Measurements from ENCODE around the gene ERICH6.

Gene ERICH6

GRCh38 chr3:150662410-150663200 is 41.1 kb downstream of the ERICH6 start:
- no peak for DNase-seq (ENCODE audit: extremely low spot score)
- no peak for TF ChIP-seq LEF1 (IDR thresholded peaks at IDR 0.05; ENCODE audit: borderline replicate concordance)
- TF ChIP-seq HDGF (IDR thresholded peaks at IDR 0.05; ENCODE audit: borderline replicate concordance) = no peak
- no peak for TF ChIP-seq ZNF384 (IDR thresholded peaks at IDR 0.05)
- TF ChIP-seq L3MBTL2 (conservative IDR thresholded peaks at IDR 0.05) = no peak
- no peak for TF ChIP-seq BHLHE40 (IDR thresholded peaks at IDR 0.05; ENCODE audit: borderline replicate concordance)
- no peak for TF ChIP-seq FOXK2 (IDR thresholded peaks at IDR 0.05)
- CTCF ChIA-PET = no interaction called here
- POLR2A ChIA-PET = no interaction called here

GRCh38 chr3:150656316-150656715 is 47.4 kb downstream of the ERICH6 start:
- no peak for DNase-seq (ENCODE audit: extremely low spot score)
- CTCF ChIA-PET = no interaction called here
- no peak for TF ChIP-seq ARNT (IDR thresholded peaks at IDR 0.05)
- TF ChIP-seq SUZ12 (IDR thresholded peaks at IDR 0.05) = no peak
- TF ChIP-seq PKNOX1 (IDR thresholded peaks at IDR 0.05) = no peak
- TF ChIP-seq SP1 (IDR thresholded peaks at IDR 0.05) = no peak
- TF ChIP-seq L3MBTL2 (conservative IDR thresholded peaks at IDR 0.05) = no peak
- TF ChIP-seq HDGF (IDR thresholded peaks at IDR 0.05; ENCODE audit: borderline replicate concordance) = no peak
- TF ChIP-seq TARDBP (IDR thresholded peaks at IDR 0.05) = no peak
- no peak for TF ChIP-seq CTBP1 (IDR thresholded peaks at IDR 0.05; ENCODE audit: borderline replicate concordance)
- no peak for TF ChIP-seq FOXM1 (IDR thresholded peaks at IDR 0.05; ENCODE audit: borderline replicate concordance)
- TF ChIP-seq NFRKB (IDR thresholded peaks at IDR 0.05) = no peak
- TF ChIP-seq ZNF384 (IDR thresholded peaks at IDR 0.05) = no peak
- POLR2A ChIA-PET = no interaction called here

GRCh38 chr3:150653110-150653561 is 50.6 kb downstream of the ERICH6 start:
- ChIA-PET POLR2A (no interaction called here), CTCF (no interaction called here)
- TF ChIP-seq CTBP1 (IDR thresholded peaks at IDR 0.05; ENCODE audit: borderline replicate concordance) = no peak
- TF ChIP-seq FOXK2 (IDR thresholded peaks at IDR 0.05) = no peak
- TF ChIP-seq L3MBTL2 (conservative IDR thresholded peaks at IDR 0.05) = no peak
- no peak for TF ChIP-seq NFRKB (IDR thresholded peaks at IDR 0.05)
- TF ChIP-seq HDGF (IDR thresholded peaks at IDR 0.05; ENCODE audit: borderline replicate concordance) = no peak
- no peak for TF ChIP-seq TARDBP (IDR thresholded peaks at IDR 0.05)
- no peak for TF ChIP-seq SP1 (IDR thresholded peaks at IDR 0.05)
- TF ChIP-seq FOXA1 (IDR thresholded peaks at IDR 0.05) = no peak
- TF ChIP-seq ELF4 (IDR thresholded peaks at IDR 0.05) = no peak
- TF ChIP-seq BHLHE40 (IDR thresholded peaks at IDR 0.05; ENCODE audit: borderline replicate concordance) = no peak
- TF ChIP-seq FOXM1 (IDR thresholded peaks at IDR 0.05; ENCODE audit: borderline replicate concordance) = no peak
- no peak for TF ChIP-seq PKNOX1 (IDR thresholded peaks at IDR 0.05)
- TF ChIP-seq ZNF384 (IDR thresholded peaks at IDR 0.05) = no peak
- DNase-seq (ENCODE audit: extremely low spot score) = no peak

- CTCF ChIA-PET = interaction anchor here (0.5 kb wide), 1 partner anchor 190 kb away, joined by 3 read pairs; no protein-coding TSS in a partner anchor
- POLR2A ChIA-PET = interaction anchor here (0.6 kb wide), 1 partner anchor 124 kb away, joined by 4 read pairs; no protein-coding TSS in a partner anchor
- no peak for DNase-seq (ENCODE audit: extremely low spot score)
- TF ChIP-seq FOXA1 (IDR thresholded peaks at IDR 0.05) = no peak
- TF ChIP-seq TARDBP (IDR thresholded peaks at IDR 0.05) = no peak
- TF ChIP-seq BHLHE40 (IDR thresholded peaks at IDR 0.05; ENCODE audit: borderline replicate concordance) = no peak
- TF ChIP-seq LEF1 (IDR thresholded peaks at IDR 0.05; ENCODE audit: borderline replicate concordance) = no peak
- no peak for TF ChIP-seq ZNF384 (IDR thresholded peaks at IDR 0.05)
- no peak for TF ChIP-seq ELF4 (IDR thresholded peaks at IDR 0.05)
- no peak for TF ChIP-seq L3MBTL2 (conservative IDR thresholded peaks at IDR 0.05)
- TF ChIP-seq ARNT (IDR thresholded peaks at IDR 0.05) = no peak
- no peak for TF ChIP-seq PKNOX1 (IDR thresholded peaks at IDR 0.05)
- TF ChIP-seq SUZ12 (IDR thresholded peaks at IDR 0.05) = no peak
- no peak for TF ChIP-seq CTBP1 (IDR thresholded peaks at IDR 0.05; ENCODE audit: borderline replicate concordance)
- TF ChIP-seq FOXK2 (IDR thresholded peaks at IDR 0.05) = no peak
Measured at GRCh38 chr3:150640256-150640655, 63.5 kb downstream of the ERICH6 start.

GRCh38 chr3:150639262-150639661 is 64.5 kb downstream of the ERICH6 start:
- no peak for DNase-seq (ENCODE audit: extremely low spot score)
- TF ChIP-seq HDGF (IDR thresholded peaks at IDR 0.05; ENCODE audit: borderline replicate concordance) (no peak), SUZ12 (IDR thresholded peaks at IDR 0.05) (no peak)
- CTCF ChIA-PET = no interaction called here
- POLR2A ChIA-PET = no interaction called here

GRCh38 chr3:150636258-150636657 is 67.5 kb downstream of the ERICH6 start:
- DNase-seq (ENCODE audit: extremely low spot score) = no peak
- no peak for TF ChIP-seq ZNF384 (IDR thresholded peaks at IDR 0.05)
- no peak for TF ChIP-seq BHLHE40 (IDR thresholded peaks at IDR 0.05; ENCODE audit: borderline replicate concordance)
- TF ChIP-seq L3MBTL2 (conservative IDR thresholded peaks at IDR 0.05) = no peak
- no peak for TF ChIP-seq HDGF (IDR thresholded peaks at IDR 0.05; ENCODE audit: borderline replicate concordance)
- TF ChIP-seq FOXK2 (IDR thresholded peaks at IDR 0.05) = no peak
- TF ChIP-seq ELF4 (IDR thresholded peaks at IDR 0.05) = no peak
- TF ChIP-seq TARDBP (IDR thresholded peaks at IDR 0.05) = no peak
- no peak for TF ChIP-seq CTBP1 (IDR thresholded peaks at IDR 0.05; ENCODE audit: borderline replicate concordance)
- no peak for TF ChIP-seq PKNOX1 (IDR thresholded peaks at IDR 0.05)
- no peak for TF ChIP-seq NFRKB (IDR thresholded peaks at IDR 0.05)
- TF ChIP-seq SUZ12 (IDR thresholded peaks at IDR 0.05) = no peak
- no peak for TF ChIP-seq SP1 (IDR thresholded peaks at IDR 0.05)
- TF ChIP-seq LEF1 (IDR thresholded peaks at IDR 0.05; ENCODE audit: borderline replicate concordance) = no peak
- POLR2A ChIA-PET = no interaction called here
- CTCF ChIA-PET = no interaction called here
